Fibroblast of the aortic adventitia (primary cell): ENCODE measurements around the gene NPR3. TPM values are rescaled to one million over a fixed set of nuclear protein-coding genes. Genes with fewer than 3 reads are reported as not detected.

ENCODE experiments used
- DNase-seq: peaks from one replicate; pipeline ENCODE4 v3.0.0-alpha.2; 2010; ENCODE audit warnings: low read depth
- H3K4me3 ChIP-seq: 2 replicates; pipeline ENCODE4 v1.5.1; 2011; ENCODE audit warnings: low read depth, mild to moderate bottlenecking, control low read depth, low read length, moderate library complexity
- CTCF ChIP-seq: IDR thresholded peaks from 2 replicates; pipeline ENCODE4 v1.5.1; 2011; ENCODE audit warnings: mild to moderate bottlenecking, low read length, control low read depth, inconsistent platforms; ENCODE audit not compliant: insufficient read depth
- total RNA-seq: library from RNA; depleted of rRNA; stranded (reverse); fragments of >200 nt; gene quantifications from 2 replicates; pipeline ENCODE4 v1.2.3, GENCODE V29; 2012; ENCODE audit warnings: low replicate concordance

Gene NPR3
- total RNA-seq, 1 donor = 23.7 TPM

GRCh38 chr5:32769711-32770110, 58.6 kb downstream of the NPR3 start:
- no peak for TF ChIP-seq CTCF
- no peak overlapping the region for H3K4me3 ChIP-seq
- no peak for DNase-seq

- no peak overlapping the region for H3K4me3 ChIP-seq
- no peak for DNase-seq
- no peak for TF ChIP-seq CTCF
These were observed 59.3 kb downstream of the NPR3 start for GRCh38 chr5:32770444-32770843.

- no peak for TF ChIP-seq CTCF
- DNase-seq = no peak
- H3K4me3 ChIP-seq = no peak overlapping the region
These were observed 59.9 kb downstream of the NPR3 start for GRCh38 chr5:32771037-32771436.

GRCh38 chr5:32773944-32774343, 62.8 kb downstream of the NPR3 start:
- DNase-seq = no peak
- no peak overlapping the region for H3K4me3 ChIP-seq
- no peak for TF ChIP-seq CTCF

GRCh38 chr5:32776200-32776599, 65.1 kb downstream of the NPR3 start:
- no peak overlapping the region for H3K4me3 ChIP-seq
- TF ChIP-seq CTCF = no peak
- peak; percentile 52 for DNase-seq

GRCh38 chr5:32777222-32777621, 66.1 kb downstream of the NPR3 start:
- no peak overlapping the region for H3K4me3 ChIP-seq
- no peak for DNase-seq
- TF ChIP-seq CTCF = no peak

GRCh38 chr5:32777733-32778132, 66.6 kb downstream of the NPR3 start:
- no peak overlapping the region for H3K4me3 ChIP-seq
- no peak for TF ChIP-seq CTCF
- peak; percentile 63 for DNase-seq
